IPS DF 4.7 (cell line): ENCODE data around the gene TRIM10.
"Not testable (repeated sequence)": the region's sequence is repeated elsewhere in the genome, so short reads cannot be mapped to it uniquely, and the experiment has no call there.

Experiments used
- DNase-seq: peaks from one replicate; pipeline ENCODE4 v3.0.0-alpha.2; 2013; ENCODE audit warnings: low spot score; ENCODE audit errors: extremely low read depth

Gene TRIM10

GRCh38 chr6:30154709-30155519 lies 6.1 kb downstream of the TRIM10 start:
- DNase-seq: no peak

- DNase-seq: no peak
Measured at GRCh38 chr6:30154061-30154460, 7.0 kb downstream of the TRIM10 start.

- DNase-seq: no peak
Measured at GRCh38 chr6:30152910-30153610, 8.0 kb downstream of the TRIM10 start.

- DNase-seq: no peak
Measured at GRCh38 chr6:30152016-30152673, 8.9 kb downstream of the TRIM10 start.

- no peak for DNase-seq
Measured at GRCh38 chr6:30151580-30151979, 9.4 kb downstream of the TRIM10 start.

- no peak for DNase-seq
Measured at GRCh38 chr6:30150671-30151395, 10.2 kb downstream of the TRIM10 start.

GRCh38 chr6:30149858-30150550 lies 11.0 kb downstream of the TRIM10 start:
- DNase-seq: no peak

GRCh38 chr6:30149234-30149633 lies 11.8 kb downstream of the TRIM10 start:
- DNase-seq: no peak

- no peak for DNase-seq
Measured at GRCh38 chr6:30147096-30147495, 13.9 kb downstream of the TRIM10 start.

- DNase-seq: no peak
Measured at GRCh38 chr6:30145818-30146217, 15.2 kb downstream of the TRIM10 start.

GRCh38 chr6:30144811-30145210 lies 16.2 kb downstream of the TRIM10 start:
- DNase-seq: no peak

GRCh38 chr6:30143780-30144179 lies 17.2 kb downstream of the TRIM10 start:
- DNase-seq: no peak

GRCh38 chr6:30142665-30143064 lies 18.3 kb downstream of the TRIM10 start:
- DNase-seq: no peak

- not testable (repeated sequence) for DNase-seq
Measured at GRCh38 chr6:30140240-30140639, 20.8 kb downstream of the TRIM10 start.

GRCh38 chr6:30136570-30137286 lies 24.3 kb downstream of the TRIM10 start:
- no peak for DNase-seq

- DNase-seq: no peak
Measured at GRCh38 chr6:30135757-30136156, 25.3 kb downstream of the TRIM10 start, which contains the start of gene TRIM40. Gene TRIM40, plus strand, starts transcription at chr6:30136140. Its CDS starts 897 bp downstream, at chr6:30137037.

- DNase-seq: no peak
Measured at GRCh38 chr6:30135147-30135546, 25.9 kb downstream of the TRIM10 start.

GRCh38 chr6:30131947-30132497 lies 29.0 kb downstream of the TRIM10 start:
- DNase-seq: no peak

GRCh38 chr6:30130887-30131862 lies 29.8 kb downstream of the TRIM10 start:
- DNase-seq: no peak
